ENCODE measurements around the gene TOMM34. TPM values are rescaled to one million over a fixed set of nuclear protein-coding genes. Genes with fewer than 3 reads are reported as not detected.

TOMM34 gene
- polyA plus RNA-seq, 3 donors, result 6.4 to 9.1 (median 7.7) TPM

DNA sequence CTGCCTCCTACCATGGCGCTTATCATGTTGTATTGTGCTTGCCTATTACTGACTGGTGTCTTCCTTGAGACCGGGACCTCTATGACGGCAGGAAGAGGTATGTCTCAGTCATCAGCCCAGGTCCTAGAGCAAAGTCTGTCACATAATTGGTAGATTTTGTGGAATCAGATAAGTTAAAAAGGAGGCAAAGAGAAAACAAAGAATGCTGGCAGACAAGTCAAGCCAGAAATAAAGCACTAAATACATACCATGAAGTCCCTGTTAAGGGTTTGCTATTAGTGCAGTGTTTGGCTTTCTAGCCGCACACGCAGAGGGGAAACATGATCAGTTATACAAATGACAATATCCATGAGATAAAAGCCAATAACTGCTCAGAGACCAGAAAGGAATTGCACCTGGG is 6.0 kb downstream of the TOMM34 start:
- peak overlapping the region in 1 of 7 donors; percentile 26 for H3K27ac Mint-ChIP-seq
- Histone ChIP-seq H3K4me2 (replicated peaks; ENCODE audit: extremely low read depth, low read length, poor library complexity, severe bottlenecking) (no peak overlapping the region), H3K9ac (ENCODE audit: insufficient read depth, low read length, poor library complexity, severe bottlenecking) (no peak overlapping the region), H2AFZ (ENCODE audit: insufficient read depth, low read depth, low read length, poor library complexity, severe bottlenecking) (no peak overlapping the region), H3K27me3 (ENCODE audit: control insufficient read depth in 2 of 2, insufficient read depth in 2 of 2, low read length in 2 of 2) (no peaks in the 10 kb centered on the region), H3K9me3 (replicated peaks in 1 of 2; ENCODE audit: control insufficient read depth in 1 of 2, insufficient read depth in 1 of 2, low read length in 2 of 2) (no peaks in the 10 kb centered on the region), H4K20me1 (ENCODE audit: insufficient read depth, low read length) (peaks cover 11% of the 10 kb centered on the region), H3K4me1 (ENCODE audit: control insufficient read depth in 1 of 2, insufficient read depth in 2 of 2, low read length in 2 of 2) (peaks cover 11 to 15% of the 10 kb centered on the region in 2 donors), H3K36me3 (replicated peaks in 1 of 2; ENCODE audit: control insufficient read depth in 1 of 2, insufficient read depth in 2 of 2, low read length in 2 of 2) (peaks cover 51 to 72% of the 10 kb centered on the region in 2 donors), H3K79me2 (ENCODE audit: insufficient read depth, low read length) (peaks cover 19% of the 10 kb centered on the region), H3K4me3 (replicated peaks in 1 of 3; ENCODE audit: low read depth in 2 of 3, low read length in 3 of 3) (no peak overlapping the region), H3K27ac (ENCODE audit: low read depth in 1 of 2, low read length in 2 of 2) (no peak overlapping the region)
- DNase-seq, result no peak
- no peaks in the 10 kb centered on the region for H3K27me3 Mint-ChIP-seq (ENCODE audit: low read depth in 3 of 3)
- intact Hi-C loops (cut with micrococcal nuclease), result no loop called here
- WGBS (ENCODE audit: insufficient coverage), result 90% methylated on average over 2 of the region's 5 CpGs
- TF ChIP-seq, protein P1, sequence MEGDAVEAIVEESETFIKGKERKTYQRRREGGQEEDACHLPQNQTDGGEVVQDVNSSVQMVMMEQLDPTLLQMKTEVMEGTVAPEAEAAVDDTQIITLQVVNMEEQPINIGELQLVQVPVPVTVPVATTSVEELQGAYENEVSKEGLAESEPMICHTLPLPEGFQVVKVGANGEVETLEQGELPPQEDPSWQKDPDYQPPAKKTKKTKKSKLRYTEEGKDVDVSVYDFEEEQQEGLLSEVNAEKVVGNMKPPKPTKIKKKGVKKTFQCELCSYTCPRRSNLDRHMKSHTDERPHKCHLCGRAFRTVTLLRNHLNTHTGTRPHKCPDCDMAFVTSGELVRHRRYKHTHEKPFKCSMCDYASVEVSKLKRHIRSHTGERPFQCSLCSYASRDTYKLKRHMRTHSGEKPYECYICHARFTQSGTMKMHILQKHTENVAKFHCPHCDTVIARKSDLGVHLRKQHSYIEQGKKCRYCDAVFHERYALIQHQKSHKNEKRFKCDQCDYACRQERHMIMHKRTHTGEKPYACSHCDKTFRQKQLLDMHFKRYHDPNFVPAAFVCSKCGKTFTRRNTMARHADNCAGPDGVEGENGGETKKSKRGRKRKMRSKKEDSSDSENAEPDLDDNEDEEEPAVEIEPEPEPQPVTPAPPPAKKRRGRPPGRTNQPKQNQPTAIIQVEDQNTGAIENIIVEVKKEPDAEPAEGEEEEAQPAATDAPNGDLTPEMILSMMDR (IDR thresholded peaks at IDR 0.05), result no peak
- H3K36me3 Mint-ChIP-seq, result peaks cover 69 to 80% of the 10 kb centered on the region in 2 donors
- H3K4me3 Mint-ChIP-seq, result no peak overlapping the region
- H3K9me3 Mint-ChIP-seq, result no peaks in the 10 kb centered on the region
- peaks cover 35% of the 10 kb centered on the region for H3K4me1 Mint-ChIP-seq

DNA sequence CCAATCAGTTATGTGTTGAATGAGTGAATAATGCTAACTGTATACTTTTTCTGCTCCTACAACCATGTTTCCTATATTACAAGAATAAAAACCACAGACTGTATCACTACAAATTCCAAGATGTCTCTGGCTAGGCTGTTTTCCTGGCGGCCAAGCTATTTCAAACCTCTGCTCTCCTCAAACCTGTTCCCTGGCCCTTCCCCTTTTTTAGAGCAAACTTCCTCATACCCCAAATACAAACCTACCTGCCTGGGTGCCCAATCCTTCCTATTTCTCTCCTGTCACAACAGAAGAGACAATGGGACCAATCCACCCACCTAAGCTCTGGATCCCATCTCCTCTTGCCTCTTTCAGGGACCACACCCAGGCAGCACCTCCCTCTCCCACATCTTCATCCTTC is 7.5 kb downstream of the TOMM34 start:
- peaks cover 72 to 85% of the 10 kb centered on the region in 2 donors for H3K36me3 Mint-ChIP-seq
- H3K9me3 Mint-ChIP-seq, result no peaks in the 10 kb centered on the region
- H3K27ac Mint-ChIP-seq, result peak overlapping the region in 1 of 7 donors; percentile 69
- Histone ChIP-seq H3K4me2 (replicated peaks; ENCODE audit: extremely low read depth, low read length, poor library complexity, severe bottlenecking) (no peak overlapping the region), H3K36me3 (replicated peaks in 1 of 2; ENCODE audit: control insufficient read depth in 1 of 2, insufficient read depth in 2 of 2, low read length in 2 of 2) (peaks cover 63 to 87% of the 10 kb centered on the region in 2 donors), H3K4me1 (ENCODE audit: control insufficient read depth in 1 of 2, insufficient read depth in 2 of 2, low read length in 2 of 2) (peaks cover 0 to 8% of the 10 kb centered on the region in 2 donors), H3K27me3 (ENCODE audit: control insufficient read depth in 2 of 2, insufficient read depth in 2 of 2, low read length in 2 of 2) (no peaks in the 10 kb centered on the region), H3K79me2 (ENCODE audit: insufficient read depth, low read length) (peaks cover 5% of the 10 kb centered on the region), H3K27ac (ENCODE audit: low read depth in 1 of 2, low read length in 2 of 2) (no peak overlapping the region), H2AFZ (ENCODE audit: insufficient read depth, low read depth, low read length, poor library complexity, severe bottlenecking) (no peak overlapping the region), H3K4me3 (replicated peaks in 1 of 3; ENCODE audit: low read depth in 2 of 3, low read length in 3 of 3) (no peak overlapping the region), H3K9me3 (replicated peaks in 1 of 2; ENCODE audit: control insufficient read depth in 1 of 2, insufficient read depth in 1 of 2, low read length in 2 of 2) (no peaks in the 10 kb centered on the region), H3K9ac (ENCODE audit: insufficient read depth, low read length, poor library complexity, severe bottlenecking) (no peak overlapping the region), H4K20me1 (ENCODE audit: insufficient read depth, low read length) (no peaks in the 10 kb centered on the region)
- intact Hi-C loops (cut with micrococcal nuclease), result no loop called here
- no peaks in the 10 kb centered on the region for H3K27me3 Mint-ChIP-seq (ENCODE audit: low read depth in 3 of 3)
- 63% methylated on average over 1 of the region's 1 CpG for WGBS (ENCODE audit: insufficient coverage)
- peaks cover 23% of the 10 kb centered on the region for H3K4me1 Mint-ChIP-seq
- no peak for DNase-seq
- TF ChIP-seq, protein P1 (IDR thresholded peaks at IDR 0.05), result no peak
- no peak overlapping the region for H3K4me3 Mint-ChIP-seq

Data from CD14-positive monocyte (primary cell).